SKM-1 treated with dmso at 0.1 percent for 144 hours (cell line): ENCODE data around the gene ARIH2.
"Not testable (repeated sequence)": the region's sequence is repeated elsewhere in the genome, so short reads cannot be mapped to it uniquely, and the experiment has no call there.

Experiments
- DNase-seq: peaks from one replicate; lab custom pipeline; 2025; ENCODE audit not compliant: unreplicated experiment; lab: John Stamatoyannopoulos, UW

ARIH2 gene

DNA sequence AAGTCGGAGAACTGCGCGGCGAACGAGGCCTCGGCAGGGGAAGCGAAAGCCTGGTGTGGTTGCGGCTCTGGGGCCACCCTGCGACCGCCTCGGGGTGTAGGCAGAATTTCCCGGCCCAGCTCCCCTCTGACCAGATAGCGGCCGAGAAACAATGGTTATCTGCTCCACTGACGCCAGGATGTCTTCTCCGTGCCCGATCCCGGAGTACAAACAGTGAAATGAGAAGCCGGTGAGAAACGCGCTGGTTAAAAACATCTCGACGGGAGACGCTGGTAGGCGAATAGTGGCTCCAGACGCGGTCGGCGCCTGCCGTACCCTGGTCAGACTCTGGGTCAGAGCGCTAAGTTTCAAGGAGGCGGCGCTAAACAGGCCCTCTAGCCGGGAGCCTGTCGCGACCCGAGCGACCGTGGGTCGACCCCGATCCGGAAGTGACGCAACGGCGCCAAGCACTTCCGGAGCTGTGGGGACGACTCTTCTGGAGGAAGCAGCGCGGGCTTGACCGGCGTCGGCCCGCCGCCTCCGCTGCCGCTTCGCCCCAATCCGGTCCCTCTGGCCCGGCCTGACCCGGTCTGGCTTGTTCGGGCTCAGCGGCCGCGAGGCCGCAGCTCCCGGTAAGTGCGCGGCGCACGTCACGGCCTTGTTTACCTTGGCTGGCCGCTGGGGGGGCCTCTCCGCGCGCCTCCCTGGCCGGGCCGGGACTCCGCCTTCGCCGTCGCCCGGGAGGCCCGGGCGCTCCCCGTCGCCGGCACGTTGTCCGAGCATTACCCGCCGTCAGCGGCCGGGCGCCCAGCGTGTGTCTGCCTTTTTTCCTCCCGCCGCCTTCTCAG lies at the start of gene ARIH2:
Gene ARIH2, plus strand, starts transcription at position 455 of the 827 bp plus-strand sequence. CDS start 8,717 bp downstream, outside the sequence.
- peak; percentile 88 for DNase-seq

DNA sequence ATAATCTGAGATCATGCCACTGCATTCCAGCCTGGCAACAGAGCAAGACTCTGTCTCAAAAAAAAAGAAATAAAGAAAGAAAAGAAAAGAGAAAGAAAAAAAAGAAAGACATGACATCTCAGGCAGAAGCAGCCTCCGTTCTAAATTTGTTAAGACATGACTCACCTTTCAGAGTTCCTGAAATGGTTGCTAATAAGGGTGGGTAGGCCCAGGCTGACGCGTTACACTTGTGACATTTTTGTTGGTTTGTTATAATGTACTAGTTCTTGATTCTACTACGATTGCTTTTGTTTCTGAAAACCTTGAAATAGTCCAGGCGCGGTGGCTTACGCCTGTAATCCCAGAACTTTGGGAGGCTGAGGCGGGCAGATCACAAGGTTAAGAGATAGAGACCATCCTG lies 41.0 kb upstream of the ARIH2 start:
- DNase-seq, result no peak

GRCh38 chr3:48879307-48879993 lies 39.2 kb upstream of the ARIH2 start:
- no peak for DNase-seq

DNA sequence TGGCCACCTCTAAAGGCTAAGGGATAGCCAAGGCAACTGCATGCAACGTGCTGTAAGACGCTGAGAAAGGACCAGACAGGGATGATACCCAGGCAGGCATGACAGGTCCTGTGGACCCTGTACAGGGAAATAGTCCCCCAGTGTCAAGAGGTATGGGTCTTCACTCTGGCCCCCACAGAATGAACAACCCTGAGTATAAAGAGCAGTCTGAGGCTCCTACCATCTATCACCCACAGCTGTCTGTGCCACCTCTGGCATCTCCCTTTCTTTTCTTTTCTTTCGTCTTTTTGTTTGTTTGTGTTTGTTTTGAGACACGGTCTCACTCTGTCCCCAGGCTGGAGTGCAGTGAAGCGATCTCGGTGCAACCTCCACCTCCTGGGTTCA lies 38.7 kb upstream of the ARIH2 start:
- DNase-seq, result no peak

GRCh38 chr3:48881006-48881405 lies 37.6 kb upstream of the ARIH2 start:
- DNase-seq, result no peak

GRCh38 chr3:48881652-48882114 lies 37.0 kb upstream of the ARIH2 start:
- no peak for DNase-seq

- no peak for DNase-seq
Measured at GRCh38 chr3:48885753-48886152, 32.9 kb upstream of the ARIH2 start.

GRCh38 chr3:48891606-48892005 lies 27.0 kb upstream of the ARIH2 start:
- DNase-seq, result no peak

- no peak for DNase-seq
Measured at GRCh38 chr3:48894516-48894915, 24.1 kb upstream of the ARIH2 start.

- DNase-seq, result peak; percentile 22
Measured at GRCh38 chr3:48896936-48897335, 21.7 kb upstream of the ARIH2 start.

- DNase-seq, result no peak
Measured at GRCh38 chr3:48897460-48898376, 20.9 kb upstream of the ARIH2 start.

DNA sequence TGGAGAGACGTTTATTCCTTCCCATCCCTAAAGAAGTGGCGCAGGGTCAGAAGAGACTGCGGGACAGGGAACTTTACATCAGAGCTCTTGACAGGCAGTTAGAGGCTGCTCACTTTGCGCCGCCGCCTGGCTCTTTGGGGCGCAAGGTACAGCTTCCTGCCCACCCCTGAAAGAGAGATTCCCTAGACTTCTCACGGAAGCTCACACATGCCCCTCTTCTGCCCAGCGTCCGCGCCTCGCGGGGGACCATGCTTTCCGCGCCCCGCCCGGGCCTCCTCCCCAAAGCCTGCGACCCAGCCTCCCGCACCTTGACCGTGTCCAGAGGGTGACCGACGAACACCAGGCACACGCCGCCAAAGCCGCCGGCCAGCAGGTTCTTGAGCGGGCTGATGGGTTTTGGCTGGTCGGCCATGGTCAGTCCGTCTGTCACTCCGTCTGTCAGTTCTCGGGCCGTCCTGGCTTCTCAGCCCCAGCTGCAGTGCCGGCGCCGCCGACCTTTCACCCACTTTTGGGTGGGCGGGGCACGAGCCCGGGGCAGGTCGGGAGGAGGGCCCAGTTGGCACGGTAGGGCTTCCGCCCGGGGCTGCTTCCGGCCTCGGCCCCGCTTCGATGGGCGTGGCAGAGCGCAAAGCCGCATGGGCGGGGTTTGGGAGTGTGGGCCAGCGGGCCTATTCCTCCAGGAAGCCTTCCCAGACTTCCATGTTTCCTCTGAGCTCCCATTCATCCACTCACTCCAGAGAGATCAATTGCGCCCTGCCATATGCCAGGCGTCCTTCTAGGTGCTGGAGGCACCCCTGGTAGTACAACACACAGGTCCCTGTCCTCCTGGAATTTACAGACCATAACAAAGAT lies 20.0 kb upstream of the ARIH2 start, which contains the start of gene SLC25A20:
Gene SLC25A20, minus strand, starts transcription at position 500 of the 852 bp plus-strand sequence. Its CDS starts 88 bp downstream, at position 412.
- DNase-seq, result peak; percentile 73

DNA sequence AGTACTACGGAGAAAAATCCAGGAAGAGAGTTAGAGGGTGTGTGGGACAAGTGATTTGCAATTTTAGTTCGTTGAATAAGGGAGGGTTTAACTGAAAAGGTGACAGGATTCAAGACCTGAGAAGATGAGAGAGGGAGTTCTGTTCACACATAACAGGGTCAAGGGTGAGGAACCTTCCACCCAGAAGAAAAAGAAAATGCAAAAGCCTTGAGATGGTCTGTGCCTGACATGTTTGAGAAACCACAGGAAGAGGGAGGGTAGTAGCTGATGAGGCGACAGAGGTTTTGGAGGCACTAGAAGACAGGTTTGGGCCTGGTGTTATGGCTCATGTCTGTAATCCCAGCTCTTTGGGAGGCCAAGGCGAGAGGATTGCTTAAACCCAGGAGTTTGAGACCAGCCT lies 19.4 kb upstream of the ARIH2 start:
- peak; percentile 2 for DNase-seq

DNA sequence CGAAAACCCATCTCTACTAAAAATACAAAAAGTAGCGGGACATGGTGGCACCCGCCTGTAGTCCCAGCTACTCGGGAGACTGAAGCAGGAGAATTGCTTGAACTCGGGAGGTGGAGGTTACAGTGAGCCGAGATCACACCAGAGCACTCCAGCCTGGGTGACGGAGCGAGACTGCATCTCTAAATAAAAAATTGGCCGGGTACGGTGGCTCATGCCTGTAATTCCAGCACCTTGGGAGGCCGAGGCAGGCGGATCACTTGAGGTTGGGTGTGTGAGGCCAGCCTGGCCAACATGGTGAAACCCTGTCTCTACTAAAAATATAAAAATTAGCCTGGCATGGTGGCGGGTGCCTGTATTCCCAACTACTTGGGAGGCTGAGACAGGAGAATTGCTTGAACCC lies 11.6 kb upstream of the ARIH2 start:
- not testable (repeated sequence) for DNase-seq

- DNase-seq, result no peak
Measured at GRCh38 chr3:48915296-48915695, 3.3 kb upstream of the ARIH2 start.

DNA sequence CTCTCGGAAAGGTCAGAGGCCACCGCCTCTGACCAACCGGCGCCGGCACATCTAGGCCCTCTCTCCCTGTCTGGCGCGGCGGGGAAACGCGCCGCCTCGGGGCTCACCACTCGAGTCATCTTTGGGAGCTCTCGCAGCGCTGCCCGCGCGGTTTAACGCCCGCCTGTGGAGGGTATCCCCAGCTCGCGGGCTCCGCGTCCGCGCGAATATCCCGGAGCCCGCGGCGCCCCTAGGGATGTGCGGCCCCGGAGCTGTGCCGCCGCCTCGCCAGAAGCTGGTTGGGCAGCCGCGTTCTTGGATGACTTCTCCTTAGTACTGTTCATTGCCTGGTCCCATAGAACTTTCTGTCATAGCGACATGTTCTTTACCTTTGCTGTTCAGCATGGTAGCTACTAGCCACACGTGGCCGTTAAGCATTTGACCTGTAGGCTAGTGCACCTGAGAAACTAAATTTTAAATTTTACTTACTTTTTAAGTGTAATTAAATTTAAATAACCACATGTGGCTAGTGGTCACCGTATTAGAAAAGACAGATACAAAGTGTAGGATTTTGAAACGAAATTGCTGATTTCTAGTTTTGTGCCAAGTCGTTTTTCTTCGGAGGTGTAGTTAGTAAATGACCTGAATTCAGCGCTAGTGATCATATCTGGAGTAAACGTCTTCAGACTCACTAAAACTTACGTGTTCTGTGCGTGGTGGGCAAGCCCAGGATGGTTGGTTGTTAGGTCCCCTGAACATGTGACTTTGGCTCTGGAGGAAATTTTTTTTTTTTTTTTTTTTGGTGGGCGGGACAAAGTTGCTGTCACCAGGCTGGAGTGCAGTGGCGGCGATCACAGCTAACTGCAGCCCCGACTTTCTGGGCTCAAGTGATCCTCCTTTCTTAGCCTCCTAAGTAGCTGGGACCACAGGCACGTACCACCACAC lies 835 bp downstream of the ARIH2 start:
- DNase-seq, result peak; percentile 56

- no peak for DNase-seq
Measured at GRCh38 chr3:48926425-48927392, 8.1 kb downstream of the ARIH2 start.

DNA sequence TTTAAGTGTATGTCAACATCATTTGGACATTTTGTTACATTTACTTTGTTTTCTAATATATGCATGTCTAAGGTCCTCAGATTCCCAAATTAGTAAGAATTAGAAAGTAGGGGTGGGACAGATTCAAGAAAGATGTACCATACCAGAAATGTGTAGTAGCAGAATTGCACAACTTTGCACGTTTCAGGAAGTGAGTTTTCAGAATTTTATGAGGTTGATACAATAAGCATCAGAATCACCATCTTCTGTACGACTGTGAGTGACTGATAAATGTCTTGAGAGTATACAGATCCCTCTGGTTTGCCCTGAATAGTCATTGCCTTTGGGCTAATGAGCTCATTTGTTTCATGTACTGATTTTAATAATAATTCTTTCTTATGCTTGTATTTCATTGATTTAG lies 9.3 kb downstream of the ARIH2 start:
- no peak for DNase-seq
